HL-60 (cell line): ENCODE data around the gene MRPS24.

Experiments
- CTCF ChIP-seq: IDR thresholded peaks from one replicate; pipeline ENCODE4 v1.5.1; 2011; ENCODE audit warnings: low read length, control low read depth, inconsistent platforms; ENCODE audit not compliant: insufficient read depth
- GABPA ChIP-seq: IDR thresholded peaks from 2 replicates; pipeline ENCODE4 v1.6.1; 2012; ENCODE audit warnings: low read depth
- POLR2AphosphoS5 ChIP-seq: IDR thresholded peaks from 2 replicates; pipeline ENCODE4 v1.6.1; 2012; ENCODE audit warnings: low read depth

- TF ChIP-seq CTCF (no peak), GABPA (no peak), POLR2AphosphoS5 (no peak)
These were observed 44.4 kb downstream of the MRPS24 start for GRCh38 chr7:43824963-43825362.
